RWPE2 (cell line): Measurements from ENCODE around the gene GDPD5.

Experiments used
- ATAC-seq: fragments of 200-7000 bp; cut with Tn5 transposase; 3 replicates; pipeline ENCODE4 v1.9.1; 2021; ENCODE audit warnings: low read depth
- DNase-seq: peaks from one replicate; pipeline ENCODE4 v3.0.0-alpha.2; 2020; ENCODE audit warnings: low spot score
- H3K27ac ChIP-seq: fragments of 450-650 bp; 2 replicates; pipeline ENCODE4 v1.5.1; 2017; ENCODE audit warnings: mild to moderate bottlenecking; ENCODE audit not compliant: poor library complexity, severe bottlenecking
- H3K27me3 ChIP-seq: fragments of 250-450 bp; sonication (Bioruptor Pico); 2 replicates; pipeline ENCODE4 v1.5.1; 2021; ENCODE audit warnings: mild to moderate bottlenecking, moderate library complexity; ENCODE audit not compliant: insufficient read depth, poor library complexity, severe bottlenecking
- H3K36me3 ChIP-seq: fragments of 250-450 bp; sonication (Bioruptor Pico); 2 replicates; pipeline ENCODE4 v1.5.1; 2020; ENCODE audit warnings: low read depth, mild to moderate bottlenecking, moderate library complexity
- H3K4me1 ChIP-seq: fragments of 250-450 bp; sonication (Bioruptor Pico); 2 replicates; pipeline ENCODE4 v1.5.1; 2021; ENCODE audit warnings: mild to moderate bottlenecking, moderate library complexity; ENCODE audit not compliant: insufficient read depth, poor library complexity, severe bottlenecking
- H3K4me3 ChIP-seq: fragments of 250-450 bp; sonication (Bioruptor Pico); 2 replicates; pipeline ENCODE4 v1.5.1; 2021; ENCODE audit warnings: mild to moderate bottlenecking, moderate library complexity; ENCODE audit not compliant: severe bottlenecking
- H3K9me3 ChIP-seq: fragments of 250-450 bp; sonication (Bioruptor Pico); 2 replicates; pipeline ENCODE4 v1.5.1; 2021; ENCODE audit warnings: mild to moderate bottlenecking, moderate library complexity; ENCODE audit not compliant: severe bottlenecking
- CTCF ChIP-seq: fragments of 450-650 bp; IDR thresholded peaks from one replicate; pipeline ENCODE4 v1.5.1; 2017; ENCODE audit warnings: mild to moderate bottlenecking, moderate library complexity; ENCODE audit not compliant: poor library complexity, severe bottlenecking

GDPD5 gene

GRCh38 chr11:75439495-75440120 lies 86.1 kb downstream of the GDPD5 start:
- no peak for TF ChIP-seq CTCF
- no peak overlapping the region for H3K4me3 ChIP-seq
- no peak overlapping the region for H3K27ac ChIP-seq
- no peaks in the 10 kb centered on the region for H3K9me3 ChIP-seq
- H3K4me1 ChIP-seq, result no peaks in the 10 kb centered on the region
- ATAC-seq (no peak), DNase-seq (no peak)
- no peaks in the 10 kb centered on the region for H3K27me3 ChIP-seq
- no peaks in the 10 kb centered on the region for H3K36me3 ChIP-seq

GRCh38 chr11:75439026-75439425 lies 86.7 kb downstream of the GDPD5 start:
- H3K36me3 ChIP-seq, result no peaks in the 10 kb centered on the region
- no peak overlapping the region for H3K27ac ChIP-seq
- no peak for TF ChIP-seq CTCF
- H3K9me3 ChIP-seq, result no peaks in the 10 kb centered on the region
- H3K4me1 ChIP-seq, result no peaks in the 10 kb centered on the region
- DNase-seq (no peak), ATAC-seq (no peak)
- H3K27me3 ChIP-seq, result no peaks in the 10 kb centered on the region
- no peak overlapping the region for H3K4me3 ChIP-seq

- Histone ChIP-seq H3K4me1 (no peaks in the 10 kb centered on the region), H3K36me3 (no peaks in the 10 kb centered on the region), H3K27me3 (no peaks in the 10 kb centered on the region), H3K9me3 (no peaks in the 10 kb centered on the region), H3K4me3 (no peak overlapping the region), H3K27ac (no peak overlapping the region)
- ATAC-seq, result no peak
- TF ChIP-seq CTCF, result no peak
- no peak for DNase-seq
These were observed 87.6 kb downstream of the GDPD5 start for GRCh38 chr11:75437966-75438659.

GRCh38 chr11:75436806-75437205 lies 88.9 kb downstream of the GDPD5 start:
- ATAC-seq, result no peak
- no peak for DNase-seq
- no peak for TF ChIP-seq CTCF
- H3K4me3 ChIP-seq, result no peak overlapping the region
- H3K27ac ChIP-seq, result no peak overlapping the region
- H3K4me1 ChIP-seq, result no peaks in the 10 kb centered on the region
- no peaks in the 10 kb centered on the region for H3K36me3 ChIP-seq
- H3K9me3 ChIP-seq, result no peaks in the 10 kb centered on the region
- H3K27me3 ChIP-seq, result no peaks in the 10 kb centered on the region

- Histone ChIP-seq H3K27ac (no peak overlapping the region), H3K4me3 (no peak overlapping the region), H3K27me3 (no peaks in the 10 kb centered on the region), H3K9me3 (no peaks in the 10 kb centered on the region), H3K36me3 (no peaks in the 10 kb centered on the region), H3K4me1 (no peaks in the 10 kb centered on the region)
- no peak for ATAC-seq
- no peak for TF ChIP-seq CTCF
- no peak for DNase-seq
These were observed 90.2 kb downstream of the GDPD5 start for GRCh38 chr11:75435571-75435925.
